Hippocampal formation (tissue), 2 donors: ENCODE measurements around the gene FAM163B.

Experiments used
- DNase-seq, 2 donors: peaks; one replicate each; lab custom pipeline; 2025; lab: John Stamatoyannopoulos, UW

The FAM163B gene

DNA sequence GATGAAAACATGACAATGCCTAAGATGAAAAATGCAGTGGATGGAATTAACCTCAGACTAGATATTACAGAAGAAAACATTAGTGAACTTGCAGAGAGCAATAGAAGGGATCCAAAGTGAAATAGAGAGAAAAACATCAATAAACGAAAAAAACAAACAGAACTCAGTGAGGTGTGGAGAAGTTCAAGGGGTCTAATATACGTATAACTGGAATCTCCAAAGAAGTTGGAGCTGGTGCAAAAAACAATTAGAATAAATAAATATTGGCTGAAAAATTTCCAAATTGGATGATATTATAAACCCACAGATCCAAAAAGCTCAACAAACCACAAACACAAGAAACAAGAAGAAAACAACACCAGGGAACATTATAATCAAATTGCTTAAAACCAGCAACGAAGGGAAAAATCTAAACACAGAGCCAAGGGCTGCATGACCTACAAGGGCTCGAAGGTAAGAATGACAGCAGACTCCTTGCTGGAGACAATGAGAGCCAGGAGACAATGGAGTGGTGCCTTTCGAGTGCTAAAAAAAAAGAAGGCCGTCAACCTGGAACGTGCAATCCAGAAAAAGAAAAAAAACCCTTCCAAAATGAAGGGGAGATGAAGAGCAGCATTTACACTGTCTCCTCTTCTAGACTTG lies 11.8 kb downstream of the FAM163B start:
- DNase-seq, result no peak

DNA sequence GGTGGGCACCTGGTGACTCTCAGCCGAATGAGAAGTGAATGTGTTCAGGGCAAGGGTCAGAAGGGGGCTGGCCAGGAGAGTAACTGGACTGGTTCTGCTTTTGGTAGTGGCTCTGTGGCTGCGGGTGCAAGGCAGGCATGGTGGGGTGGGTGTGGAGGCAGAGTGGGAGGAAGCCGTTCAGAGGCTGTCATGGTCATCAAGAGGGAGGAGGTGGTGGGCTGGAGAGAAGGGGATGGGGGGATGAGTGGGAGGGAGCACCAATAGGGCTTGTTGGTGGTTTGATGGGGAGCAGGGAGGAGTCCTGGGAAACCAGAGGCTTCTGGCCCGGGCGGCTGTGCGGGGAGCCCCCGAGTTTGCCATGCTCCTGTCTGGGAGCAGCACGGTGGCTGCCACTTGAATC lies 13.3 kb downstream of the FAM163B start:
- DNase-seq, result no peak

DNA sequence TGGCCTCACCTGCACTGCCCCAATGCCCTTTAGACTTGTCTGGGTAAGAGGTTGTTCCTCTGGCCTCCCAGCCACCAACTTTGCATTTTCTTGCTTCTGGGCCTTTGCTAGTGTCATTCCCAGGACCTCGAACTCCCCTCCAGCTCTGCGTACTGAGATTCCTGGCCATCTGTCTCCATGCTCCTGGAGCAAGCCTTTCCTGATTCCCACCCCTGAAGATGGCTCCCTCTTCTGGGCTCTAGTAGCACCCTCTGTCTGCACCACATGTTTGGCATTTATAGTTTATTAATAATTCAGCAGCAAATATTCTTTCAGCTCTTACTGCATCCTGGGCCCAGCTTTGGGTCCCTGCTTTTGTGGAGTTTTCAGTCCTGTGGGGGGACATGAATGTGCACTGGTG lies 14.9 kb downstream of the FAM163B start:
- DNase-seq, result no peak

DNA sequence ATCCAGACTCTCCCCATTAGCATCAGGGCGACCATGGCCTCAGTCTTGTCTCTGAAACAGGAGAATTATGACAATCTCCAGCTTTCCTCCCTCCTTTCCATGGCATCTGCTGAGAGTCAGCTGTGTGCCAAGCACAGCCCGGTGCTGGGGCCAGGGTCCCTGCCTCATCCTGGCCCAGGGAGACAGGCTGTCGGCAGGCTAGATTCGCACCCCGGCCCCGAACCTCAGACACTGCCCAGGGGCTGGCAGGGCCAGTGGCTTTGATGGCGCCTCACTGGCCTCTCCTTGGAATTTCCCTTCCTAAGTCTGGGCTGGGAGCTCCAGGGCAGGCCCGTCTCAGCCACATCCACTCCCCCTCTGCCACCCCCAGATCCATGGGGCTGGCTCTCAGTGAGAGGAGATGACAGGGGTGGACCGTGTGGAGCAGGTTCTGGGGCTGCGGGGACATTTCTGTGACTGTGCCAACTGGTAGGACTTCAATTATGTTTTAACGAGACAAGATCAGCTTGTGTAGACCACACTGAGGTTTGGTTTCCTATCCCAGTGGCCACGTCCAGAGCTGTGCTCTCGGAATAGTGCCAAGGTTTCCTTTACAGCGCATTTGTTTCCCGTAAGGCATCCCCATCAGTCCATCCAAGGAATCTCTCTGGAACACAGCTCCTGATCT lies 15.5 kb downstream of the FAM163B start:
- no peak for DNase-seq

DNA sequence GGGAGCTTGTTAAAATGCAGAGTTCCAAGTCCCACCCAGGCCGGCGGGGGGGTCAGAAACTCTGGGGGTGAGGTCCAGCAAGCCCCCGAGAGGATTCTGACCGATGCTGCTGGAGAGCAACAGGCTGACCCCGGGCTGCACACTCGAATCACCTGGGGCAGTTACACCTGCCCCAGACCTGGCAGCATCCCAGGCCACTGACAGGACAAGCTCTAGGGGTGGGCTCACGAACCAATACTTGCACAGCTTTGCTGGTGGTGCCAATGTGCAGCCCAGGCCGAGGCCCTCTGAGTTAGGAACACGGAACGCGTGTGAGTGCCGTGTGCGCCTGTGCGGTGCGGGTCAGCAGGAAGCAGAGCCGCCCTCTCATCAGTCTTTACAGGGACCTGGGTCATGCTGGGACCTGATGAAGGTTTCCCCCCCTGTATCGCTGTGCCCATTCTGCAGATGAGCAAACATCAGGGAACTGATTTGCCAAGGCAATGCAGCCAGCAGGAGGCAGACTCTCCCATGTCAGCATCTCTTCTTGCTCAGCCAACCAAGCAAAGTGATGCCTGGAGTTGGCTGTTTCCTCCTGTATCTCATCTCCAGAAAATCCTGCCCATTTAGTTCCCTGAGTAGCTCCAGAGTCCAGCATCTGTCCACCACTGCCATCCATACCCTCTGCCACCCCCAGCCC lies 16.3 kb downstream of the FAM163B start:
- DNase-seq, result no peak

DNA sequence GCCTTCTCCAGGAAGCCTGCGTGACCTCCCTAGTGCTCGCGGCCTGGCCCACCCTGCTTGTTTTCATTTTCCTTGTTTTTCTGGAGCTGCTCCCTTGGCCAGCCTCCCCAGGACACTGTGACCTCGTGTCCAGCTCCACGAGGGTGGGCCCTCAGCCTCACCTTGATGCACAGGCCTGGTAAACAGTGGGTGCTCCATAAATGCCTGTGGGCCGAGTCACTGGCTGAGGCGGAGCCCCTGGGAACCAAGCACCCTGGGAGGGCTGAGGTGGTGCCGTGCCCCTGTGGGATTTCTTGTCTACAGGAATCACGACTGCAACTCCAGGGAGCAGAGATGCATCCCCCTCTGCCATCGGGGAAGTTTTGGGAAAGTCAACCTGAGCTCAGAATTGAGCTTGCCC lies 17.2 kb downstream of the FAM163B start:
- DNase-seq, result no peak

DNA sequence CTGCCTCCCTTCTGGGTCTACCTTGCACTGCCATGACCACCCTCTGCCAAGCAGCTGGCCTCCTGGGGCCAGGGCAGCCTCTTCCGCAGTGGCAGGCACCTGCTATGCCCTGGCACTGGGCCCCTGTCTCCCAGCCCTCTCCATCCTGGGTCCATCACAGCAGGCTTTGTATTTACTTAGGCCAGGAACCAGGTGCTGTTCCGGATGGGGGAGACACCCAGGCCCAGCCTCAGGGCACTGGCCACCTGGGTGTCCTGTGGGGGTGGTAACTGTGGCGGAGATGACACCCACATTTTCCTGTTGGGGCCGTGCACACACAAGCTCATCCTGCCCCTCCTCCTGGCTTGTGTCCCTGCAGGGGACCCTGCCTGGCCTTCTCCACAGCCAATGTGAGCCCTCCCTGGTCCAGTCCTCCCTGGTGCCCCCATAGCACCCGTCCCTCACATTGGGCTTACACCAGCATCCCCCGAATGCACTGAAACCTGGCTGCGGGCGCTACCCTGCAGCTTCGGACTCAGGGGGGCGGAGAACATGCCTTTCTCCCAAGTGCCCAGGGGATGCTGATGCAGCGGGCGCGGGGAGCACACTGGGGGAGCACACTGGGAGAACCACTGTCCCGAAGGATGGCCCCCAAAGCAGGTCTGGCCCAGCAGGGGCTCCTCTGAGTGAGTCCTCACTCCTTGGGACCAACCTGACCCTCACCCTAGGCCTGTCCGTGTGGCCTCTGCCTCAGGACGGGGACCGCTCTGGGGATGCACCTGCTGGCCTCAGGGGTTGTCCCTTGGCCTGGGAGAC lies 17.9 kb downstream of the FAM163B start:
- DNase-seq, result no peak

DNA sequence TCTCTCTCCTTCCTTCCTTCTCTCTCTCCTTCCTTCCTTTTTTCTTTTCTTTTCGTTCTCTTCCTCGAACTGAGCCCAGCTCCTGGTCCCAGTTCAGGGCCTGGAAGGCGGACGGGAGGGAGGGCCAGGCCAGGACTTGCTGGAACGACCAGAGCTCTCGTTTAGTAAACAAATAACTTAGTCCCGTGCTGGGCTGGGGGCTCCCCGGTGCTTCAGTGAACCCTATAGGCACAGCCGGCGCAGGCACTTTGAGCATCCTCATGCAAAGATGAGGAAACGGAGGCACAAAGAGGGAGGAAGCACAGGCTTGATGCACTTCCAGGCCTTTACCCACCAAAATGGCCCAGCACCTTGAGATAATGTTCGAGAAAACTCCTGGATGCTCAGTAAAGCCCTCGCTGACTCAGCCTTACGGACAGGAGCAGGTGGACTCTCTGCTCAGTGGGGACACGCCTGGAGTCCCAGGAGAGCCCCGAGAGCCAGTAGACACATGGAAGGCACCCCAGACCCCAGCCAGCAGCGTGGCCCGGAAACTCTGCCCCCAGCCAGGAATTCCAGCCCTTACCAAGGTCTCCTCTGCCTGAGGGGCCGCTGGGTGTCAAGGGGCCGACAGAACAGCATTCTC lies 18.8 kb downstream of the FAM163B start:
- DNase-seq, result no peak

DNA sequence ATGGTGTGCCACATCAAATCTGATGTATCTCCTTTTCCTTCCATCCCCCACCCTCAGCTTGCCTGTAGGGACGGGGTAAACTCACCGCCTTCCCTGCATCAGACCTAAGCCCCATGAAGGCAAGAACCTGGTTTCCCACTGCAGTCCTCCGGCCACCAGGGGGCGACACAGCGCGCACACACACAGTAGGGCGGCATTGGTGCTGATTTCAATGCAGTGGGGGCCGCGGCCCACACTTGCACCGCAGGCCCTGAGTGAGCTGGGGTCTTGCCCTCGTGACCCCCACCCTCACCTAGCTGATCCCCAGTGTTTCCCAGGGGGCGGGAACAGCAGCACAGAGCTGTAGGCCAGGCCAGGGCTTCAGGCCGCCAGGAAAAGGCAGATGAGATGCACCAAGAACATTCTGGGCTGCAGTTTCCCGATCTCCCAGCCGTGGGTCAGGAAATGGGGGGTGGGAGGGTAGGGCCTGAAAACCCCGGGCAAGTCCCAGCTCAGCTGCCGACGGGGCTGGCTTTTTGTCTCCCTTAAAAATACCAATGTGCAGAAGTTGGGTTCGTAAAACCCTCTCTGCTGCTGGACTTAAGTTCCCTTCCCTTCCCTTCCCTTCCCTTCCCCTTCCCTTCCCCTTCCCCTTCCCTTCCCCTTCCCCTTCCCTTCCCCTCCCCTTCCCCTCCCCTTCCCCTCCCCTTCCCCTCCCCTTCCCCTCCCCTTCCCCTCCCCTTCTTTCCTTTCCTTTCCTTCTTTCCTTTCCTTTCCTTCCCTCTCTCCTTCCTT lies 19.5 kb downstream of the FAM163B start:
- no peak for DNase-seq

DNA sequence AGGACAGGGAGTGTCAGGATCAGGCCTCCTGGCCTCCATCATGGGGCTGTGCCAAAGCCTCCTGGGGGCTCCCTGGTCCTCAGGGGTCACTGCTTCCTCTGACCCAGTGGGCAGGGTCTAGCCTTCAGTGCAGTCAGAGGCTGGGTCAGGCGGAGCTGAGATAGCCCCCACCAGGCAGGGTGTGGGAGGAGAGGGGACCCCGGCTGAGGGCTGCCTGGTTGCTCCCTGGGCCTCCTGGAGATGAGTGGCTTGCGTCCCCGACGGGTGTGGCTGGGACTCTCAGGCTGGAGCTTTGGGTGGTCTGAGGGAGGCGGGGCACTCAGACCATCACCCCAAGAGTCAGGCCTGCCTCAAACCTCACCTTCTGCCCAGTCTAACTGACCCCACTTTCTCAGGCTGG lies 21.7 kb downstream of the FAM163B start:
- no peak for DNase-seq

DNA sequence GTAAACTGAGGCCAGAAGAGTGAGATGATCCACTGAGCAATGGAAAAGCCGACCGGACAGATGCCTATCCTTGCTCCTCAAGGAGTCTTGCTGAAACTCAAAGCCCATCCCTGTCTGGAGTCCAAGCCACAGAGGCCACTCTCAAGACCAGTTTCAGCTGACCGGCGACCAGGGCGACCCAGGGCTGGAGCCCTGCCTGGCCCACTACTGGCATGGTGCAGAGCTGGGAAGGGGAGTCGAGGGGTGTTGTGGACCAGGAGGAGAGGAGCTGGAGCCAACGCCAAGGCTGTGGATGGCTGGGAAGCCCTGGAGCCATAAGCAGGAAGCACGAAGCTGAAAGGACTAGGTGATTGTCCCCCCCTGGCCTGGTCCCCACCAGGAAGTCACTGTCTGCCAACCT lies 22.1 kb downstream of the FAM163B start:
- no peak for DNase-seq

DNA sequence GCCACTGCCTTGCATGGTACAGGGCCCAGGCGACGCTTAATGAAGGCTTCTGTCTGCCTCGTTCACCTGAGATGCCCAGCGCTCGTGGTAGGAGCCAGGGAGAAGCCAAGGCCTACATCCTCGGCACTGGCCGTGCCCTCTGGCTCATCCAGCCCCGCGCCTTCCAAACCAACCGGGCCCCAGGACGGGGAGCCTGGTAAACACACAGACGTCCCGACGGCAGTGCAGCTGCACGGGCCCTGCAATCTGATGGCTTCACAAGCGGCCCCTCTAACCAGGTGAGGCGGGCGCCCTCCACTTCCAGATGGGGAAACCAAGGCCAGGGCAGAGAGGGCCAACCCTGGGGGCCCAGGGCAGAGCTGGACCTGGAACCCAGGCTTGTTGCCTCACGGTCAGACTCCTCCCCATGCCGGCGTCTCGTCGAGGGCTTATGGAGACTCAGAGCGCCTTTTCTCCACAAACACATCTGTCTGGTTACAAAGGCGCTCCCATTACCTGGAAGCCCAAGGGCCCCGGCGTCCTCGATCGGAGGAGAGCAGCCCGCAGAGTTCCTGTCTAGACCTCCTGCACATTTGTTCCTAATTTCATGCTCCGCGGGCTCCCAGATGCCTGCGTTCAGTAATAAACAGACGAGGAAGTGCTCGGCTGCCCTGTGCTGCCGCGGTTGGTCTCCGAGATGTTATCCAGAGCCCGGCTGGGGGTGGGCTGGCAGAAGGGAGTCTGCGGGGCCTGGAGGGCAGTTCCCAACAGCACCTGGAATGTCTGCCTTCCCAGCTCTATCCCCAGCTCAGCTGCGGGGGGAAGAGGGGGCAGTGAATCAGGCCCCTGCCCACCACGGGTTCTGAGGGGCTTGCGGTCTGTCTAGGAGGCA lies 23.5 kb downstream of the FAM163B start:
- DNase-seq, result no peak

DNA sequence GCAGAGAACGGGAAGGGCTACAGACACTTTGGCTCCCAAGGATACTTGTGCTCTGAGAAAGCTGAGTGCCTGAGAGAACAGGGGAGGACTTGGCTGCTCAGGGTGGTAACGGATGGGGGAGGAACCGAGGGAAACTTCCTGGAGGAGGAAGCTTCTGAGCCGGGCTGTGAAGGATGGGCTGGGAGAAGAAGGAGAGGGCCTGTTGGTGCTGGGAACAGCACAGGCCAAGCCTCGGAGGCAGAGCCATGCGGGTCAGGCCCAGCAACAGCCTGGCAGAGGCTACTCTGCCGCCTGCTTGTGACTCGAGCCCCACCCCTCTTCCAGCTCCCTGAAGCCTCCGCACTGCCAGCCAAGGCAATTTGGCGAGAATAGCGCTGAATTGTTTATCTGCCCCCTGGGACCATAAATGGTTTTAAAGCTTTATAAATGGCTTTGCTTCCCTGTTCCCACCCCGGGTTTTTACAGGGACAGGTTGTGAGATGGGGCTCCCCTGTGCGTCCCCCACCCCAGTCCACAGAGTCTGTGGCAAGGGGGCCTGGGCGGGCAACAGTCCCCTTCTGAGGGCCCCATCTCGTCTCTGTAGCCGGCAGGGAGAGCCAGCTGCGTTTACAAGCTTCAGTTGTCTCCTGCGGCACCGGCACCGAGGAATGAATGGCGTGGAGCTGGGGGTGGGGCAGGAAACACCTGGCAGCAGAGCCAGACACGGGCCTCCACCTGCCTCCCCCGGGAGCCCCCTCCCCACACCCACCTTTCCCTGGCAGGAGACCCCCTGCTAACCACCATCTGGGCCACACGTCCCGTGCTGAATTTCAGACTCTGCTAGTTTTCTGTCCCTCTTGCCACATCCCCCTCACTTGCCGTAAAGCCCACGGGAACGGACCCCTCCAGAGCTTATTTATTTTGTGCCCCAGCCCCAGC lies 24.4 kb downstream of the FAM163B start:
- DNase-seq, result no peak

DNA sequence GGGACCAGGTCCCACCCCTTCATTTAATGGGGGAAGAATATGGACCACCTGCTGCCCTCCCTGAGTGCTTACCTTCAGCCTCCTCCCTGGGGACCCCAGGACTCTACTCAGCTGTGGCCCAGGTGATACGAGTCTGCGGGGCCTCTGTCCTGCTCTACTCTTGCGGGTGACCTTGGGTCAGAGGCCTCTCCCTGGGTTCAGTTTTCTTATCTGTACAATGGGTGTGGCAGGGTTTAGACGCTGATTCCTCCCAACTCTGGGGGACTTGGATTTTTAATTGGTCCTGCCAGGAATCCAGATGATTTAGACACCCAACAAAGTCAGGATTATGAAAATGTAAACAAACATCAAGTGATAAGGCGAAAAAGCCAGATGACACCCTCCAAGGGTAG lies 25.0 kb downstream of the FAM163B start:
- DNase-seq, result no peak

DNA sequence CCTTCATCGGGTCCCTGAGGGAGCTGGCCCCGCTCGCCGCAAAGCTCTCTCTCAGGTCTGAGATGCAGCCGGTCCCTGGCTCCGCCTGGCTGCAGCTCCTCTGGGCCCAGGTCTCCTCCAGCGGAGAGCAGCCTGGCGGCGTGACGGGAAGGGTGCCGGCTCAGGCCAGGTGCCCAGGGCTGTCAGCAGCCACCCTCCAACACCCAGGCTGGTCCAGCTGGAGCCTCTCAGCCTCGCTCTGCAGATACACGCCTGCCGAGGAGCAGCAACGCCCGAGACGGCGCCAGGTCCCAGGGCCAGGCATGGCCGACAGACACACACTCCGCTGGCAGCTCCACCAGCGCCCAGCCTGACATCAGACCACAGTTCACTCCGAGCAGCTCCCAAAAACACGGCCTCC lies 25.6 kb downstream of the FAM163B start:
- DNase-seq, result no peak

DNA sequence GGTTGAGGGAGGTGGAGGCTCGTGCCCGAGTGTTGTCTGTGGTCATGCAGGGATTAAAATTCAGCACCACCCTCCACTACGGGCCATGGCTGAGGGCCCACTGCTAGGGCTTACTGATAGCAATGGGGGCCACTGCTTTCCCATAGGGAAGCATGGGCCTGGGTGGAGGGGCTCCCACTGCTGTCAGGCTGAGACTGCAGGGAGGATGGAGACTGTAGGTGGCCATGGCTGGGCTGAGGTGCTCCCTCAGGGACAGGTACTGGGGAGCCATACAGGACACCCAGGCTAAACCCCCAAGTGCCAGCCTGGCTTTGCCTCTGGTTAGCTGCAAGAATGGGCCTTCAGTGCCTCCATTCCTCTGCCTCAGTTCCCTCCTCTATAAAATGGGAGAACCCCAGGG lies 26.1 kb downstream of the FAM163B start:
- no peak for DNase-seq

DNA sequence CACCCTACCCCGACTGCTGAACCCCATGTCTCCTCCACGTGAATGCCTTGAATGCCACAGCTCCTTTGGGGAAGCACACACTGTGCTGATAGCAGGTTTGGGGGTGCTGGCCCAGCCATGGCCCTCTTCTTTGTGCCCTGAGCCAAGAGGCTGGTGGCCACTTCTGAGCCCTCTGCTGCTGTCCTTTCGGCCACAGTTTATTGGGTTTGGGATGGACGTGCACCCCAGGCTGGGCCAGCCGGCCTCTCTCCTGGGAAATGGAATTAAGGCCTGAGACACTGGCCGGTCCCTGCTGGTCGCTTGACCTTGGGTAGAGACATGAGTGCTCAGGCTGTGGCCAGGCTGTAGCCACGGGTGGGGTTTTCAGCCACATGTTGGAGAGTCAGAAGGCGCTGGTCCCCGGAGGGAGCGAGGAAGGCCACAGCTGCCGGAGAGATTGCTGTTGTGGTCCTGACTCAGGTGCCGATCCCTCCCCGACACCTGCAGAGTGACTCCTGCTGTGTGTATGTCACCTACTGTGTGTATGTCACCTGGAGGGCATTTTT lies 26.6 kb downstream of the FAM163B start:
- no peak for DNase-seq

DNA sequence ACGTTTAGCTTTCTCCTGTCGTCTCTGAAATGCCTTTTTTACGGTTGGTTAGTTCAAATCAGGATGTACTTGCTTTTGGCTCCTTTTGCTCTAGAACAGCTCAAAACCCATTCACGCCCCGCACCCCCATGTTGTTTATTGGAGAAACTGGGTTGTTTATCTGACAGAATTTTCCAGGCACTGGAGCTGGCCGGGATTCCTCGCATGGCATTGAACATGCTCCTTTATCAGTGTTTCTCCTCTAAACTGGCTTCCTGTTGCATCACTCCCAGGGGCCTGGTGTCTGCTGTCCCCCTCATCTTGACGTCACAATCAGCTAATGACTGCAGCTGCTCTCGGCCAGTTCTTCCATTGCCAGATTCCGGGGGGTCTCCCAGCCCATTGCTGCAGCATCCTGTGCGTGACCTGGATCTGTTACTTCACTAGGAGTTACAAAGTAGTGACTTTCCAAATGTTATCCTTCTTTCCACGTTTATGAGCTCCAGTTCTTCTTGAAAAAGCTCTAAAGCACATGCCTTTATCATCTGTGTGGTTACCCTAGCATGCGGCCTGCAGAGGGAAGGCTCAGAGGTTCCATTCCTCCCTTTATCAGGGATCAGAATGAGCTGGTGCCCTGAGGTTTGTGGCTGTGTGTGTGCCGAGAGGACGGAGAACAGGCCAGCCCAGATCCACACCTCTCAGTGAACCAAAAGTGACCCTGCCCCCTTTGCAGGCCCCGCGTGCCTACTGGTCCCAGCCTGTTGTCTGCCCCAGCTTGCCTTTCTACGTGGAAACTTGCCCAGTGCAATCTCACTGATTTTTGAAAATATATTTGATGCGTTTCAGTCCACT lies 27.5 kb downstream of the FAM163B start:
- DNase-seq, result no peak
